Retinal pigment epithelial cell (primary cell): ENCODE results near the gene ZBTB16.

Source experiments
- DNase-seq: peaks from one replicate; pipeline ENCODE4 v3.0.0-alpha.2; 2010; ENCODE audit warnings: low read depth
- H3K4me3 ChIP-seq: 2 replicates; pipeline ENCODE4 v1.5.1; 2011; ENCODE audit warnings: mild to moderate bottlenecking, low read length, control low read depth, moderate library complexity
- CTCF ChIP-seq: conservative IDR thresholded peaks from 2 replicates; pipeline ENCODE4 v1.5.1; 2011; ENCODE audit warnings: low read depth, low read length, control low read depth, inconsistent platforms

Gene ZBTB16

GRCh38 chr11:114091516-114092397 lies 32.2 kb downstream of the ZBTB16 start:
- no peak for DNase-seq
- TF ChIP-seq CTCF, result no peak
- H3K4me3 ChIP-seq, result no peak overlapping the region

GRCh38 chr11:114092478-114092877 lies 33.0 kb downstream of the ZBTB16 start:
- H3K4me3 ChIP-seq, result no peak overlapping the region
- DNase-seq, result no peak
- no peak for TF ChIP-seq CTCF

- no peak for TF ChIP-seq CTCF
- H3K4me3 ChIP-seq, result no peak overlapping the region
- no peak for DNase-seq
Measured at GRCh38 chr11:114092953-114093352, 33.4 kb downstream of the ZBTB16 start.

- no peak for DNase-seq
- no peak for TF ChIP-seq CTCF
- H3K4me3 ChIP-seq, result no peak overlapping the region
Measured at GRCh38 chr11:114094516-114094915, 35.0 kb downstream of the ZBTB16 start.

GRCh38 chr11:114095899-114096298 lies 36.4 kb downstream of the ZBTB16 start:
- H3K4me3 ChIP-seq, result no peak overlapping the region
- no peak for DNase-seq
- no peak for TF ChIP-seq CTCF

GRCh38 chr11:114097832-114098231 lies 38.3 kb downstream of the ZBTB16 start:
- no peak overlapping the region for H3K4me3 ChIP-seq
- no peak for TF ChIP-seq CTCF
- DNase-seq, result no peak

GRCh38 chr11:114098927-114099326 lies 39.4 kb downstream of the ZBTB16 start:
- no peak for TF ChIP-seq CTCF
- no peak for DNase-seq
- no peak overlapping the region for H3K4me3 ChIP-seq
